ENCODE data around the gene GPATCH4.
"Not testable (repeated sequence)": the region's sequence is repeated elsewhere in the genome, so short reads cannot be mapped to it uniquely, and the experiment has no call there.

The GPATCH4 gene

DNA sequence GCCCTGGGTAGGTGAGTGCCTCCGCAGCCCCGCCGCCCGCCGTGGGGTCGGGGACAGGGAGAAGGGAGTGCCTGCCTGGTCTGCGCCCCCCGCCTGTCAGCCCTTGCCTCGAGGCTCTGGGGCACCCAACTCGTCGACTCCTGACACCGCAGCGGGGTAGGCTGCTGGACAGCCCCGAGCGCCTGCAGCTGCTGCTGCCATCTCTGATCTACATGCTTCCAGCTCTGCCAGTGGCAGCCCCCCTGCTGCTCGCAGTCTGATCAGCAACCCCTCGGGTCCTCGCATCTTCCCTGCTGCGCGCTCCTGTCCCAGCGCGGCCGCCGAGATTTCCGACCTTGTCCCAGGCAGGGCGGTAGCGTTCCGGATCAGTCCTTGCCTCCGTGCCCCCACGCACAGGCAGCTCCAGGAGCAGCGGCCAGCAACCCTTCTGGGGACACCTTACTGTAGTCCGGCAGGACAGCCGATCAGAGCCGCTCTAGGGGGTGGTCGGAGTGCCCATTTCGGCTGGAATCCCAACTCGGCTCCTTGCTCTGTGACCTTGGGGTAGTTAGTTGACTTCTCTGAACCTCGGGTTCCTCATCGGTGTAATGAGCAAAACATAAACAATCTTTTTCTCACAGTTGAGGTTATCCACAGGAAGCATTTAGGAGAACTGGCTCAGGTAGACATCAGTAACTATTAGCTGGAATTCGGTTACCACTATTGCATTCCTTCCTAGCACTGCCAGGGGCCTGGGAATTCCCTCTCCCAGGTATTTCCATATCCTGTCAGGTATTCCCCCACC is 41.2 kb upstream of the GPATCH4 start:
- no peak overlapping the region for H3K9ac ChIP-seq (ENCODE audit: low read length)
- peaks cover 8% of the 10 kb centered on the region for H3K4me1 ChIP-seq (ENCODE audit: insufficient read depth, low read length)
- H3K4me3 ChIP-seq (ENCODE audit: low read depth in 1 of 2, low read length in 2 of 2), result peak overlapping the region in 1 of 2 donors; percentile 32
- no peaks in the 10 kb centered on the region for H3K9me3 ChIP-seq (ENCODE audit: low read length)
- no peaks in the 10 kb centered on the region for H3K36me3 ChIP-seq (ENCODE audit: insufficient read depth, low read length)
- no peak overlapping the region for H3K27ac ChIP-seq (ENCODE audit: low read depth, low read length)
- H3K27me3 ChIP-seq (ENCODE audit: control insufficient read depth in 1 of 2, insufficient read depth in 2 of 2, low read length in 2 of 2), result peaks cover 73 to 89% of the 10 kb centered on the region in 2 donors

DNA sequence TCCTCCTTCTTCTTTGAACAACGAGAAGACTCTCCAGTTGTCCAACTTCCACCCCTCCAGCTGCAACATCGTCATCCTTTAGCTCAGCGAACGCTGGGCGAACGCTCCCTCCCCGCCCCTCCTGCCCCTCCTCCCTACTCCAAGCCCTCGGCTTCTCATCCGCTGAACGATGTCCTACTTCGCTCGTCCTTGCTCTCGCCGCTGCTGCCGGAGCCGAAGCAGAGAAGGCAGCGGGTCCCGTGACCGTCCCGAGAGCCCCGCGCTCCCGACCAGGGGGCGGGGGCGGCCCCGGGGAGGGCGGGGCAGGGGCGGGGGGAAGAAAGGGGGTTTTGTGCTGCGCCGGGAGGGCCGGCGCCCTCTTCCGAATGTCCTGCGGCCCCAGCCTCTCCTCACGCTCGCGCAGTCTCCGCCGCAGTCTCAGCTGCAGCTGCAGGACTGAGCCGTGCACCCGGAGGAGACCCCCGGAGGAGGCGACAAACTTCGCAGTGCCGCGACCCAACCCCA is 40.5 kb upstream of the GPATCH4 start, which contains the start of gene BCAN:
TSS of gene BCAN (plus strand) at position 357 of the 504 bp plus-strand sequence. CDS start 3,938 bp downstream, outside the sequence.
- Histone ChIP-seq H3K9me3 (ENCODE audit: low read length) (no peaks in the 10 kb centered on the region), H3K4me1 (ENCODE audit: insufficient read depth, low read length) (peaks cover 8% of the 10 kb centered on the region), H3K36me3 (ENCODE audit: insufficient read depth, low read length) (no peaks in the 10 kb centered on the region), H3K4me3 (ENCODE audit: low read depth in 1 of 2, low read length in 2 of 2) (peak within 1 kb of the TSS in 1 of 2 donors; percentile 32), H3K27ac (ENCODE audit: low read depth, low read length) (no peak within 1 kb of the TSS), H3K27me3 (ENCODE audit: control insufficient read depth in 1 of 2, insufficient read depth in 2 of 2, low read length in 2 of 2) (peaks cover 73 to 85% of the 10 kb centered on the region in 2 donors), H3K9ac (ENCODE audit: low read length) (no peak within 1 kb of the TSS)

DNA sequence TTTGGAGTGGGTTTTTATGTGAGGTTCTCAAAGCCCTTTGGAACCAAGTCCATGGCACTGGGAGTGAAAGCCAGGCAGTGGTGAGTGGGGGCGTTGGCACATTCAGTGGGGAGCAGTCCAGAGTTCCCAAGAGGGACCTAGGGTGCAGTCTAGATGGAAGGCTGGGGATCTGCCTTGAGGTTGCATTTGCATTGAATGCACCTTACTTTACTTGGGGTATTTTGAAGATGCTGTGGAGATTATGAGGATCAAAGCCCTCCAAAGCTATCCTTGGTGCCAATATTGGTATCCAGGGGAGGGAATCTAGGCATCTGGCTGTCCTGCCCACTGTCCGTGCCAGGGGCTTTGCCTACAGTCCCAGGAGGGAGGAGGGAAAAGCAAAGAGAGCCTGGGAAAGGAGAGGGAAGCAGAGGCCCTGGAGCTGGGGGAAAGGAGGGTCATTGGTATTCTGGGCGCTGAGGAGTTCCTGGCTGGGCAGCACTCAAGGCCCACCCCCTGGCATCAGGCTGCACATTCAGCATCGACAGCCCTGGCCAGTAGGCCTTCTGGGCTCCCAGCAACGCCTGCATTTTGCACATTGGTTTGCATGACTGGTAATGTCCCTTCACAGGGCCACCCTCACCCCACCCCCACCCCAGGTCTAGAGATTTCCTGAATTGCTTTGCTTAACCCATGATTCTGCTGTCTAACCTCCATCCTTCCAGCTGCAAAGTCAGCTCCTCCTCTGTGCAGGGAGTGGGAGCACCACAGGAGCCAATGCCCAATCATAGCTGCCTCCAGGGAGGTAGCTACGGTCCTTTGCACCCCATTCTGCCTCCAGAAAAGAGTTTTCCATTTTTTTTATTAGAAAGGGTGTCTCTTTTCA is 39.8 kb upstream of the GPATCH4 start:
- peaks cover 66 to 77% of the 10 kb centered on the region in 2 donors for H3K27me3 ChIP-seq (ENCODE audit: control insufficient read depth in 1 of 2, insufficient read depth in 2 of 2, low read length in 2 of 2)

DNA sequence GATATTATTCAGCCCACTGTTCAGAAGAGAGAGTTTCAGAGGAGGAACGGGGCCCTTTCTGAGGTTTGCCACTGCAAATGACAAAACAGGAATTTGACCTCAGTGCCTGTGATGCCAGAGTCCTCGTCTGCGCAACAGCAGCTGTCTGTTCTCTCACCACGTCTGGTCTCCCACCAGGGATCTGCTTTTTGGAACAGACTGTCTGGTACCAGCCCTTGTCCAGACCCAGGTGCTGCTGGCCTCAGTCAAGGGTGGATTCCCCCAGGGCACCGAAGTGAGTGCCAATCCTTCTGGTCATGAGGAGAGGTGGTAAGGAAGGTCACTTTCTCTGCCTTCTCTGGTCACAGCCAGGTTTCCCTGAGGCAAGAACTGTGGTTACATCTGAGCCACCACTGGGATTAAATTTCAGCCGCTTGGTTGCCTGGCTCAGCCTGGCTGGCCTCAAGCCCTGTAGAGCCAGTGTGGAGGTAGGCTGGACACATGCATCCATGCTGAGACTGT is 38.4 kb upstream of the GPATCH4 start:
- Histone ChIP-seq H3K4me3 (ENCODE audit: low read depth in 1 of 2, low read length in 2 of 2) (no peak overlapping the region), H3K27ac (ENCODE audit: low read depth, low read length) (no peak overlapping the region)

More for the DNA sequence above, 39.8 kb upstream of the GPATCH4 start:
- H3K4me3 ChIP-seq (ENCODE audit: low read depth in 1 of 2, low read length in 2 of 2), result peak overlapping the region in 1 of 2 donors; percentile 32
- no peaks in the 10 kb centered on the region for H3K36me3 ChIP-seq (ENCODE audit: insufficient read depth, low read length)
- H3K9ac ChIP-seq (ENCODE audit: low read length), result no peak overlapping the region
- no peak overlapping the region for H3K27ac ChIP-seq (ENCODE audit: low read depth, low read length)
- peaks cover 8% of the 10 kb centered on the region for H3K4me1 ChIP-seq (ENCODE audit: insufficient read depth, low read length)
- H3K9me3 ChIP-seq (ENCODE audit: low read length), result no peaks in the 10 kb centered on the region

DNA sequence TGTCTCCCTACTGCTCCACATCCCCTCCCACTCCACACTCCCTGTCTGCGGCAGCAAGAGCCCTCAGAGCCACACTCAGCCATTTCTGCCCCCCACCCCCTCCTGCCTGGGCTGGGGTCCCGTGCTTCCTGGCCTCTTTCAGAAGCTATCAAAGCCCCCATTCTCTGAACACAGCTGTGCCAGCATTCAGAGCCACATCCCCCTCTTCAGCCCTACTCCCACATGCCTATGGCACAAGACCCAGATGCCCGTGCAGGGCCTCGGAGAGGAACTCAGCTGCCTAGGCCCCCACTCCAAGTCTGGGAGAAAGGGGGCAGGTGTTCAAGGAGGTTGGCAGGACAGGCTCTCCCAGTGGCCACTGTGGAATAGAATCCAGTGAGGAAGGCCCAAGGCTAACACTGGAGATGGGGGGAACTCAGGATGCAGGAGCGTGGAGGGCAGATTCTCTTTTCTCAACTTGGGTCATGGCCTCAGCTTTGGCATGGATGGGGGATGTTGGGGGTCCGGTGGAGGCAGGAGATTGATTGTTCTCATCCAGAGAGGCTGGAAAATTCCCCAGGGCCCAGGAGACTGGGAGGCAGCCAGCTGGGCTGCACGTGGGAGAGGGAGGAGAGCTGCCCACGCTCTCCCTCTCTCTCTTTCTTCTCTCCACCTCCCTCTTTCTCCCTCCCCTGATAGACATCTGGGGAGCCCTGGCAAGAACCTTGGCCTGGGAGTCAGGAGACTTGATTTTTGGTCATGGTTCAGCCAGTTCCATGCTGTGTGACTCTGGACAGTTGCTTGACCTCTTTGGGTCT is 37.1 kb upstream of the GPATCH4 start:
- Histone ChIP-seq H3K27me3 (ENCODE audit: control insufficient read depth in 1 of 2, insufficient read depth in 2 of 2, low read length in 2 of 2) (peaks cover 43 to 61% of the 10 kb centered on the region in 2 donors), H3K4me3 (ENCODE audit: low read depth in 1 of 2, low read length in 2 of 2) (no peak overlapping the region), H3K36me3 (ENCODE audit: insufficient read depth, low read length) (no peaks in the 10 kb centered on the region), H3K9ac (ENCODE audit: low read length) (no peak overlapping the region), H3K4me1 (ENCODE audit: insufficient read depth, low read length) (peaks cover 8% of the 10 kb centered on the region), H3K27ac (ENCODE audit: low read depth, low read length) (no peak overlapping the region), H3K9me3 (ENCODE audit: low read length) (no peaks in the 10 kb centered on the region)

More for the DNA sequence above, 38.4 kb upstream of the GPATCH4 start:
- Histone ChIP-seq H3K4me1 (ENCODE audit: insufficient read depth, low read length) (peaks cover 8% of the 10 kb centered on the region), H3K27me3 (ENCODE audit: control insufficient read depth in 1 of 2, insufficient read depth in 2 of 2, low read length in 2 of 2) (peaks cover 52 to 68% of the 10 kb centered on the region in 2 donors), H3K9ac (ENCODE audit: low read length) (no peak overlapping the region), H3K36me3 (ENCODE audit: insufficient read depth, low read length) (no peaks in the 10 kb centered on the region), H3K9me3 (ENCODE audit: low read length) (no peaks in the 10 kb centered on the region)

DNA sequence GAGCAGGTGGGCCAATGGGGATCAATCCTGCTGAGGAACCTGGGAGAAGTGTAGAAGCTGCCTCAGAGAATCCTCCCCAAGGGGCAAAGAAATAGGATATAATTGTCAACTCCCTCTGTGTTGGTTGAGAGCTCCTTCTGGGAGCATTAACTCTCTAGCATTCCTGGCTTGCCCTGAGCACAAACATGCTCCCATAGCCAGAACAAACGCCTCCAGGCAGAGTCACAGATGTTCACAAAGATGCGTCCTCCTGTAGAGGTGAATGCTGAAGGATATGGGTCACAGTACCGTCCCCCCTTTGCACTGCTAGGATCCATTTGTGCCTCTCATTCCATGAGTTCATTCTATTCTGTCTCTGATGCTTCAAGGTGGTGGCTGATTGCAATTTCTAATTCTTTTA is 31.1 kb upstream of the GPATCH4 start:
- Histone ChIP-seq H3K9me3 (ENCODE audit: low read length) (no peaks in the 10 kb centered on the region), H3K27me3 (ENCODE audit: control insufficient read depth in 1 of 2, insufficient read depth in 2 of 2, low read length in 2 of 2) (peaks cover 8 to 26% of the 10 kb centered on the region in 2 donors), H3K9ac (ENCODE audit: low read length) (no peak overlapping the region), H3K4me3 (ENCODE audit: low read depth in 1 of 2, low read length in 2 of 2) (no peak overlapping the region), H3K36me3 (ENCODE audit: insufficient read depth, low read length) (no peaks in the 10 kb centered on the region), H3K4me1 (ENCODE audit: insufficient read depth, low read length) (no peaks in the 10 kb centered on the region), H3K27ac (ENCODE audit: low read depth, low read length) (no peak overlapping the region)

DNA sequence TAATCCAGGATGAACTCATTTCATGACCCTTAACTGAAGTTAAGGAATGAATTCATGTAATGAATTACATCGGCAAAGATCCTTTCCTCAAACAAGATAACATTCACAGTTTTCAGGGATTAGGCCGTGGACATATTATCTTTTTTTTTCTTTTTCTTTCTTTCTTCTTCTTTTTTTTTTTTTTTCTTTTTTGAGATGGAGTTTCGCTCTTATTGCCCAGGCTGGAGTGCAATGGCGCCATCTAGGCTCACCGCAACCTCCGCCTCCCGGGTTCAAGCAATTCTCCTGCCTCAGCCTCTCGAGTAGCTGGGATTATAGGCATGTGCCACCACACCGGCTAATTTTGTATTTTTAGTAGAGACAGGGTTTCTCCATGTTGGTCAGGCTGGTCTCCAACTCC is 29.9 kb upstream of the GPATCH4 start:
- not testable (repeated sequence) for H3K36me3 ChIP-seq (ENCODE audit: insufficient read depth, low read length); H3K4me1 ChIP-seq (ENCODE audit: insufficient read depth, low read length); H3K4me3 ChIP-seq (ENCODE audit: low read depth in 1 of 2, low read length in 2 of 2); H3K9ac ChIP-seq (ENCODE audit: low read length); H3K27ac ChIP-seq (ENCODE audit: low read depth, low read length); H3K9me3 ChIP-seq (ENCODE audit: low read length)
- peaks cover 18 to 38% of the 10 kb centered on the region in 2 donors for H3K27me3 ChIP-seq (ENCODE audit: control insufficient read depth in 1 of 2, insufficient read depth in 2 of 2, low read length in 2 of 2)

DNA sequence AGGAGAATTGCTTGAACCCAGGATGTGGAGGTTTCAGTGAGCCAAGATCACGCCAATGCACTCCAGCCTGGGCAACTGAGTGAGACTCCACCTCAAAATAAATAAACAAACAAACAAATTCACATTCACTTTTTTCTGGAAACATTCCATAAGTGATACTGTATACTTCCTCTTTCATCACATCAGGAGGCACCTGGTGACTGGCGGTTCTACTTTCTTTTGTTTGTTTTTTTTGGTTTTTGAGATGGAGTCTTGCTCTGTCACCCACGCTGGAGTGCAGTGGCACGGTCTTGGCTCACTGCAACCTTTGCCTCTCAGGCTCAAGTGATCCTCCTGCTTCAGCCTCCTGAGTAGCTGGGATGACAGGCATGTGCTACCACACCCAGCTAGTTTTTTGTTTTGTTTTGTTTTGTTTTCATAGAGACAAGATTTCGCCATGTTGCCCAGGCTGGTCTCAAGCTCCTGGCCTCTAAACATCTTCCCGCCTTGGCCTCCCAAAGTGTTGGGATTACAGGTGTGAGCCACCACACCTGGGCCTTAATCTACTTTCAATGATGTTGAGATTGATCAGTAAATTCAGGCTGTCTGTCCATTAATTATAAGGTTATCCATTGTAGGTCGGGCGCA is 28.7 kb upstream of the GPATCH4 start:
- H3K27ac ChIP-seq (ENCODE audit: low read depth, low read length), result no peak overlapping the region
- peaks cover 28 to 51% of the 10 kb centered on the region in 2 donors for H3K27me3 ChIP-seq (ENCODE audit: control insufficient read depth in 1 of 2, insufficient read depth in 2 of 2, low read length in 2 of 2)
- H3K9me3 ChIP-seq (ENCODE audit: low read length), result no peaks in the 10 kb centered on the region
- H3K9ac ChIP-seq (ENCODE audit: low read length), result no peak overlapping the region
- H3K4me1 ChIP-seq (ENCODE audit: insufficient read depth, low read length), result peaks cover 4% of the 10 kb centered on the region
- H3K4me3 ChIP-seq (ENCODE audit: low read depth in 1 of 2, low read length in 2 of 2), result no peak overlapping the region
- H3K36me3 ChIP-seq (ENCODE audit: insufficient read depth, low read length), result no peaks in the 10 kb centered on the region

DNA sequence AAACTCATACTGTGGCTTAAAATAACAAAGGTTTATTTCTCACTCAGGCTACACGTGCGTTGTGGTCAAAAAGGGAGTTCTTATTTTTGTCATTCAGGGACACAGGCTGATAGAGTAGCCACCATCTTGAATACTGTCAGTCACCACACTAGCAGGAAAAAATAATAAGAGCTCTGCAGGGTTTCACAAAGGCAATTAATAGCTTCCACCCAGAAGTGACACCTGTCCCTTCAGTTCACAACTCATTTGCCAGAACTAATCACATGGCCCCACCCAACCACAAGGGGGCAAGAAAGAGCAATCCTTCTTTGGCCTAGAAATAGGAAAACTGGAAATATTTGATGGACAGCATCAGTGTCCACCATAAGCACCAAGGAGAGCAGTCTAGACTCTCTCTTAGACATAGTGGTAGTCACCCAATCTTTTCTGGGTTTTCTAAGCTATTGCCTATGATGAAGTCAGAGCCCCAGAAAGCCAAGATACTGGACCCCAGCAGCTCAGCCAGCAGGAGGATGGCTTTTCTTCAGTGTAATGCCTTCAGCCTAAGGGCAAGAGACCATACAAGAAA is 26.1 kb upstream of the GPATCH4 start:
- Histone ChIP-seq H3K27me3 (ENCODE audit: control insufficient read depth in 1 of 2, insufficient read depth in 2 of 2, low read length in 2 of 2) (peaks cover 41 to 57% of the 10 kb centered on the region in 2 donors), H3K4me3 (ENCODE audit: low read depth in 1 of 2, low read length in 2 of 2) (no peak overlapping the region), H3K4me1 (ENCODE audit: insufficient read depth, low read length) (peaks cover 4% of the 10 kb centered on the region), H3K9me3 (ENCODE audit: low read length) (no peaks in the 10 kb centered on the region), H3K36me3 (ENCODE audit: insufficient read depth, low read length) (no peaks in the 10 kb centered on the region), H3K9ac (ENCODE audit: low read length) (no peak overlapping the region), H3K27ac (ENCODE audit: low read depth, low read length) (no peak overlapping the region)

DNA sequence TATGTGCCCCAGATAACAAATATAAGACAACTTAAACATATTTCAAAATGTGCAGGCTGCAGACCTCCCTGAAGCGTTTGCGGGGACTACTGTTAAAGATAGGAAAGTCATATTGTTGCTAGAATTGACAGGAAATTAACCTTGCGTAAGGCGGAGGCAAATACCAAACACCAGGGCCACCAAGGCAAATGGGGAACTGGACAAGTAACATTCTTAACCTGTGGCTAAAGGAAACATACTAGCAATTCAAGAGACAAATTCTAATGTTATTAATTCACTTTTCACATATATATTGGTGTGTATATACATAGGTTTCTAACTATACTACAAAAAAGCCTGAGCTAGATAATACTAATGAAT is 24.8 kb upstream of the GPATCH4 start:
- H3K36me3 ChIP-seq (ENCODE audit: insufficient read depth, low read length), result no peaks in the 10 kb centered on the region
- H3K4me1 ChIP-seq (ENCODE audit: insufficient read depth, low read length), result peaks cover 4% of the 10 kb centered on the region
- H3K9me3 ChIP-seq (ENCODE audit: low read length), result no peaks in the 10 kb centered on the region
- no peak overlapping the region for H3K9ac ChIP-seq (ENCODE audit: low read length)
- H3K4me3 ChIP-seq (ENCODE audit: low read depth in 1 of 2, low read length in 2 of 2), result peak overlapping the region in 1 of 2 donors; percentile 21
- H3K27me3 ChIP-seq (ENCODE audit: control insufficient read depth in 1 of 2, insufficient read depth in 2 of 2, low read length in 2 of 2), result peaks cover 41 to 57% of the 10 kb centered on the region in 2 donors
- H3K27ac ChIP-seq (ENCODE audit: low read depth, low read length), result no peak overlapping the region
